ENCODE measurements around the gene TNRC6C.

DNA sequence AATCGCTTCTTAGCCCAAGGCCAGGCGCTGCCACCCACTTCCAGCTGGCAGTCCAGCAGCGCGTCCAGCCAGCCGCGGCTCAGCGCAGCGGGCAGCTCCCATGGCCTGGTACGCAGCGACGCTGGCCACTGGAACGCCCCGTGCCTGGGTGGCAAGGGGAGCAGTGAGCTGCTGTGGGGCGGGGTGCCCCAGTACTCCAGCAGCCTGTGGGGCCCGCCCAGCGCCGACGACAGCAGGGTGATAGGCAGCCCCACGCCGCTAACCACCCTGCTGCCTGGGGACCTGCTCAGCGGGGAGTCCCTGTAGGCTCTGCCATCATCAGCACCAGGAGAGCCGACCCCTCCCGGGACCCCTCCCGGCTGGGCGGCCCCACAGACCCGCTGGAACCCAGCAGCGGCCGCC, 146.0 kb downstream of the TNRC6C start:
- TF ChIP-seq, protein P1, sequence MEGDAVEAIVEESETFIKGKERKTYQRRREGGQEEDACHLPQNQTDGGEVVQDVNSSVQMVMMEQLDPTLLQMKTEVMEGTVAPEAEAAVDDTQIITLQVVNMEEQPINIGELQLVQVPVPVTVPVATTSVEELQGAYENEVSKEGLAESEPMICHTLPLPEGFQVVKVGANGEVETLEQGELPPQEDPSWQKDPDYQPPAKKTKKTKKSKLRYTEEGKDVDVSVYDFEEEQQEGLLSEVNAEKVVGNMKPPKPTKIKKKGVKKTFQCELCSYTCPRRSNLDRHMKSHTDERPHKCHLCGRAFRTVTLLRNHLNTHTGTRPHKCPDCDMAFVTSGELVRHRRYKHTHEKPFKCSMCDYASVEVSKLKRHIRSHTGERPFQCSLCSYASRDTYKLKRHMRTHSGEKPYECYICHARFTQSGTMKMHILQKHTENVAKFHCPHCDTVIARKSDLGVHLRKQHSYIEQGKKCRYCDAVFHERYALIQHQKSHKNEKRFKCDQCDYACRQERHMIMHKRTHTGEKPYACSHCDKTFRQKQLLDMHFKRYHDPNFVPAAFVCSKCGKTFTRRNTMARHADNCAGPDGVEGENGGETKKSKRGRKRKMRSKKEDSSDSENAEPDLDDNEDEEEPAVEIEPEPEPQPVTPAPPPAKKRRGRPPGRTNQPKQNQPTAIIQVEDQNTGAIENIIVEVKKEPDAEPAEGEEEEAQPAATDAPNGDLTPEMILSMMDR (IDR thresholded peaks at IDR 0.05; ENCODE audit: poor library complexity): no peak
- no peak for TF ChIP-seq EZH2phosphoT487 (IDR thresholded peaks at IDR 0.05; ENCODE audit: low read depth, severe bottlenecking, unreplicated experiment)

Data from hepatocyte (in vitro differentiated cells).